DMS 273 (cell line): ENCODE measurements around the gene RBFA.
"Not testable (repeated sequence)": the region's sequence is repeated elsewhere in the genome, so short reads cannot be mapped to it uniquely, and the experiment has no call there.

Experiments
- DNase-seq: peaks from one replicate; lab custom pipeline; 2025; ENCODE audit not compliant: unreplicated experiment; lab: John Stamatoyannopoulos, UW

The RBFA gene

GRCh38 chr18:80034068-80034851 lies at the start of gene RBFA:
TSS of gene RBFA (plus strand) at chr18:80034434. CDS start at chr18:80034496, 62 bp downstream.
- DNase-seq: peak; percentile 99

GRCh38 chr18:79985172-79985571 lies 49.1 kb upstream of the RBFA start:
- no peak for DNase-seq

DNA sequence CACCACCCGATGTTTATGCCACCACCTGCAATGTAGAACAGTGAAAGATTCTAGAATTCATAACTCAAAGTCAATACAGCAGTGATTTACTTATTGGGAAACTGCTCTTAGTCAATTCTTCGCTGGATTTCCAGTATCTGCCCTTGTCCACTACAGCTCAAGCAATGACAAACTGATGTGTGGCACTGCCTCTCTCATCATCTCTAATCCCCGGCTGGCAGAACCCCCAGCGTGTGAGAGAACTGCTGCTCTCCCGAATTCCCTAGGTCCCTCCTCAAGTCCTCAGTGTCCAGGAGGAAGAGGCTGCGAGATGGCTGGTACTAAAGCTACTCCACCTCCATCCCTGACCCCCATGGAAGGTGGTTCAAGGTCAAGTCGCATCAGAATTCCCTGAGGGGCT lies 47.5 kb upstream of the RBFA start:
- peak; percentile 35 for DNase-seq

- DNase-seq: peak; percentile 42
Measured at GRCh38 chr18:79987566-79987965, 46.7 kb upstream of the RBFA start.

GRCh38 chr18:79988071-79988450 lies 46.2 kb upstream of the RBFA start:
- DNase-seq: peak; percentile 84

- peak; percentile 96 for DNase-seq
Measured at GRCh38 chr18:79988451-79989194, 45.6 kb upstream of the RBFA start, which contains the start of gene TXNL4A. TSS of gene TXNL4A (minus strand) at chr18:79988563. CDS start at chr18:79988392, 171 bp downstream.

- DNase-seq: no peak
Measured at GRCh38 chr18:79989195-79989497, 45.1 kb upstream of the RBFA start.

GRCh38 chr18:79991494-79991893 lies 42.7 kb upstream of the RBFA start:
- no peak for DNase-seq

DNA sequence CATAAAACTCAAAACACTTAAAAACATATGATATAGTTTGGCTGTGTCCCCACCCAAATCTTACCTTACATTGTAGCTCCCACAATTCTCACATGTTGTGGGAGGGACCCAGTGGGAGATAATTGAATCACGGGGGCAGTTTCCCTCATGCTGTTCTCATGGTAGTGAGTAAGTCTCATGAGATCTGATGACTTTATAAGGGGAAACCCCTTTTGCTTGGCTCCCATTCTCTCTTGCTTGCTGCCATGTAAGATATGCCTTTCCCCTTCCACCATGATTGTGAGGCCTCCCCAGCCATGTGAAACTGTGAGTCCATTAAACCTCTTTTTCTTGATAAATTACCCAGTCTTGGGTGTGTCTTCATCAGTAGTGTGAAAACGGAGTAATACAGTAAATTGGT lies 34.5 kb upstream of the RBFA start:
- not testable (repeated sequence) for DNase-seq

GRCh38 chr18:80000877-80001276 lies 33.4 kb upstream of the RBFA start:
- DNase-seq: no peak

- DNase-seq: no peak
Measured at GRCh38 chr18:80002468-80002867, 31.8 kb upstream of the RBFA start.

DNA sequence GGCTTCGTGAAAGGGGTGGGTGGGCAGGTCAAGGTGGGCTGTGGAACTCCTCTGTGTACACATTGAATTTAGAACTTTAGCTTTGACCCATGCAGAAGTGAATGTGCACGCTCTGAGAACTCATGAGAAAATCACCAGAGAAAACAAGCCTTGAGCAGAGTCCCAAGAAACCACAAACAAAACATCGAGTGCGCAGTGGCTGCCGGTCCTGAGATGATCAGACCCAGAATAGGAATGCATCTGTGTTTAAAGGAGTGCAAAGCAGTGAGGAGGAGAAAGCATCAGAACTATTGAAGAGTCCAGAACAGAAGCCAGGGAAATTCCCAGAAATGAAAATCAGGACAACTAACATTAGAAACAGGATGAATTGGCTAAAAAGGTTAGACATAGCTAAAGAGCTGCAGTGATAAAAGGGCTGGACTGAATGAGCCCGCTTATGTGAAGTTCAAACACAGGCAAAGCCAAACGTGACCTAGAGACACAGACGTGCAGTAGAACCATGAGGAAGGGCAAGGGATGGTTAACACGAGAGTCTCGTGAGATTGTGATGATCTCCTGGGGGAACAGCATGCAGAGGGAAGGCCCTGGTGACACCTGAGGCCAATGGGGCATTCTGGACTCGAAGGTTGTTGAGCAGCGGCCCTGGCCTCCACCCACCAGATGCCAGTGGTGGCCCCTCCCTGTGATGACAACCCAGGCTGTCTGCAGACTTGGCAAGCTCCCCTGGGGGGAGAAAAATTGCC lies 29.5 kb upstream of the RBFA start:
- DNase-seq: peak; percentile 26

GRCh38 chr18:80006724-80007123 lies 27.5 kb upstream of the RBFA start:
- DNase-seq: no peak

GRCh38 chr18:80009661-80010550 lies 24.3 kb upstream of the RBFA start:
- DNase-seq: peak; percentile 74

GRCh38 chr18:80010551-80010906 lies 23.7 kb upstream of the RBFA start:
- DNase-seq: peak; percentile 62

DNA sequence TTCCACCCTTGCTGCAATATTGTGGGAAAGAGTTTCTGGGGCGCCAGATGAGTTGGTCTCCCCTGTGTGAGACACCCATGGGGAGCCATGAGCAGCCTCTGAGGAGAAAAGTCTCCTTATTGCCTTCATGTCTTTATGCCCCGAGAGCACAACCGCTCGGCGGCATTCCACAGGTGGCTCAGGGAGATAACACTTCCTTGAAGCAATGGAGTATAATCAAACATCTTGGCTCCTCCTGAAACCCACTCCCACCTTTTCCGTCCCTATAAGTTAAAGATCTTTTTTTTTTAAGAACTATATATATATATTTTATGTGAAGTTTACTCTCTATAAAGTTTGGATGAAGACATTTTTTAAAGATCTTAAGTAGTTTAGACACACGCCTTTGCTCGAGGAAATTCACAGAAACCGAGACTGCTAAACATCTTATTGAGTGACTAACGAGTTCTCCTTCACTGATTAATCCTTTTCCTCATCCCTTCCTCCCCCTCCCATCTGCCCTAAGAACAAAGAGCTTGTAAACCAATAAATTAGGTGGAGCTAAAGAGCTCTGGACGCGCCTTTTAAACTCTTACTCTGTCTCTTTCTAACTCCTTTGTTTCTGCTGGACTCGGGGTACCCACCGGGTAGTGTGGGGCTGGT lies 22.6 kb upstream of the RBFA start:
- not testable (repeated sequence) for DNase-seq

GRCh38 chr18:80012714-80013113 lies 21.5 kb upstream of the RBFA start:
- no peak for DNase-seq

GRCh38 chr18:80022613-80023012 lies 11.6 kb upstream of the RBFA start:
- DNase-seq: peak; percentile 64

DNA sequence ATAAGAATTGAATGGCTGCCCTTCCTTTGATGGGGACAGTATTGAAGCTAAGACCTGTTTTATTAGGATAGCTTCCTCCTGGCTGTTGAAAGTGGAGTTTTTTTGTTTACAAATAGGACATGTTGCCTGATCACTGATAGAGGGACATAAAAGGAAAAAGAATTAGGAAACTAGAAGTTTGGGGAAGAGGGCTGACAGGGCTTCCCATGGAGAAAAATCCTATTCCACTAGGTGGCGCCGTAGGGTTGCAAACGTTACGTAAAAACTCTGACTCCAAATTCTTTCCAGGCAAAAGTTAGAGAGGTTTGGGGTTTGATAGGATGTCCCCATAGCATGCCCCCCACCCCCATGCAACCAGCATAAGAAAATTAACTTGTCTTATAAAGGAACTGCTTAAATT lies 11.1 kb upstream of the RBFA start:
- DNase-seq: peak; percentile 61

DNA sequence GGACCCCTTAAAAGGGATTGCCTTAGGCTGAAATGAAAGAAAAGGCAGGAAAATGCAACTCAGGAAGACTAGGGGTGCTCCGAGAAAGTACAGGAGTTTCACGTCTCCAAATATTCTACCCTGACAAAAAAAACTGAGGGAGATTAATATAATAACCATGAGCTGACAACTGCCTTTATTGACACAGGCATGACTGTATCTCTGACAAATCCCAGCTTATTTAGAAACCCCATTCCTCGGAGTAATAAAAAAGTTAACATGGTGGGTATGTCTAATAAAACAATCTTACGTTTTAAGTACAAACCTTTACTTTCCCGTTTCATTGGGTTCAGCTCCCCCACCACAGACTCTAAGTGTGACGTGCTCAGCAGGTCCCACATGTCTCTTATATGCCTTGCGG lies 7.9 kb upstream of the RBFA start:
- DNase-seq: no peak
